SK-N-MC (cell line): ENCODE measurements around the gene HMGCS1.

Experiments
- EZH2 ChIP-seq: fragments of 200-600 bp; sonication (generic); IDR thresholded peaks from one replicate; pipeline ENCODE4 v1.6.1; 2017; ENCODE audit warnings: antibody characterized with exemption
- POLR2AphosphoS5 ChIP-seq: IDR thresholded peaks from 2 replicates; pipeline ENCODE4 v1.6.1; 2012; ENCODE audit warnings: mild to moderate bottlenecking, low read depth, low read length, borderline replicate concordance

- no peak for TF ChIP-seq EZH2
- TF ChIP-seq POLR2AphosphoS5, result no peak
These were observed 39.7 kb upstream of the HMGCS1 start for GRCh38 chr5:43352915-43353314.
